Tibial artery (tissue), 4 donors: ENCODE data around the gene CDH4.

Experiments
- DNase-seq, 2 donors: peaks; one replicate each; pipeline ENCODE4 v3.0.0-alpha.2; 2019
- H3K27ac ChIP-seq, 2 donors: fragments of 200-600 bp; sonication (generic) in 1 of 2; 1 replicate in 1 of 2; 2 replicates in 1 of 2; pipeline ENCODE4 v1.5.1; 2018 to 2019; ENCODE audit warnings: mild to moderate bottlenecking in 1 of 2
- H3K27me3 ChIP-seq, 2 donors: fragments of 200-600 bp; sonication (generic) in 1 of 2; one replicate each; pipeline versions ENCODE4 v1.5.1 to v1.6.0; 2016 to 2019
- H3K36me3 ChIP-seq, 3 donors: fragments of 200-600 bp; sonication (generic) in 2 of 3; one replicate each; pipeline ENCODE4 v1.5.1; 2016 to 2019; ENCODE audit warnings: mild to moderate bottlenecking in 2 of 3
- H3K4me1 ChIP-seq, 4 donors: fragments of 200-600 bp; sonication (generic) in 2 of 4; 1 replicate in 3 of 4; 2 replicates in 1 of 4; pipeline ENCODE4 v1.5.1; 2016 to 2019
- H3K4me3 ChIP-seq, 2 donors: fragments of 200-600 bp; sonication (generic) in 1 of 2; 1 replicate in 1 of 2; 2 replicates in 1 of 2; pipeline ENCODE4 v1.5.1; 2018 to 2019; ENCODE audit warnings: mild to moderate bottlenecking in 2 of 2
- H3K9me3 ChIP-seq, 3 donors: fragments of 200-600 bp; sonication (generic) in 1 of 3; one replicate each; pipeline ENCODE4 v1.5.1; 2016 to 2019
- CTCF ChIP-seq, 2 experiments: fragments of 200-600 bp in 1 of 2; fragments of 450-650 bp in 1 of 2; IDR thresholded peaks; one replicate each; pipeline ENCODE4 v1.5.1; 2017 to 2019; ENCODE audit warnings: antibody characterized with exemption in 2 of 2, mild to moderate bottlenecking in 1 of 2, moderate library complexity in 1 of 2
- intact Hi-C: fragments of 100-400 bp; cut with DNase I; formaldehyde crosslinking; loops from one replicate; pipeline ENCODE4 v1.15.0; 2023; ENCODE audit warnings: low total_unique reads

The CDH4 gene

DNA sequence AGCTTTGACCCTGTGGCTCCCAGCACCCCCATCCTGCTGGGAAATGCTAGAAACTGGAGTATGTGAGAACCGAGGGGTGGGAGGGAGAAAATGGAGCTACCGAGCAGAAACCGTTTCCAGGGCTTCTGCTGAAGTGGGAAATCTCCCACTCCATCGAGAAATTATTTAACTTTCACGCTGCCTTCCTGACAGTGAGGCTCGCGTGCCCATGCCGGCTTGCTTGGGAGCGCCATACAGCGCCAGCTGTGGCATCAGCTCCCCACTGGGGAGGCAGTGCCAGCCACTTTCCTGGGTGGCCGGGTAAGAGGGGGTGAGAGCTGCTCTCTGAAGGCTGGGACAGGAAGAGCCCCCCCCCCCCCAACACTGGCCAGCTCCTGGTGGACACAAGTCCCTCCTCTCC is 544.7 kb downstream of the CDH4 start:
- Histone ChIP-seq H3K36me3 (no peaks in the 10 kb centered on the region), H3K27ac (no peak overlapping the region), H3K9me3 (no peaks in the 10 kb centered on the region), H3K27me3 (peaks cover 0 to 59% of the 10 kb centered on the region in 2 donors), H3K4me3 (no peak overlapping the region), H3K4me1 (no peaks in the 10 kb centered on the region)
- no peak for DNase-seq
- TF ChIP-seq CTCF (IDR thresholded peaks at IDR 0.05) = no peak
- intact Hi-C loops = no loop called here

DNA sequence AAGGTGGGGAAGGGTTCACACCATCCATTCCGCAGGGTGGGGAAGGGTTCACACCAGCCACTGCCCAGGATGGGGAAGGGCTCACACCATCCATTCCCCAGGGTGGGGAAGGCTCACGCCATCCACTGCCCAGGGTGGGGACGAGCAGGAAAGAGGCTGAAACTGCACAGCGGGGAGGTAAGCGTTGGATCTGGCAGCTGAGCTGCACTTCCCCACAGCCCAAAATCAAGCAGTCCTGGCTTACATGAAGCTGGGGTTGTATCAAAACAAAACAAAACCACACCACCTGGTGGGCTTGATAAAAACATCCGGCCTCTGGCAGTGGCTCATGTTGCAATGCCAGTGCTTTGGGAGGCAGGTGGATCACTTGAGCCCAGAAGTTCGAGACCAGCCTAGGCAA is 545.1 kb downstream of the CDH4 start:
- H3K4me3 ChIP-seq = no peak overlapping the region
- peaks cover 0 to 59% of the 10 kb centered on the region in 2 donors for H3K27me3 ChIP-seq
- TF ChIP-seq CTCF (IDR thresholded peaks at IDR 0.05) = no peak
- H3K27ac ChIP-seq = no peak overlapping the region
- H3K4me1 ChIP-seq = no peaks in the 10 kb centered on the region
- no peak for DNase-seq
- no peaks in the 10 kb centered on the region for H3K9me3 ChIP-seq
- no peaks in the 10 kb centered on the region for H3K36me3 ChIP-seq
- intact Hi-C loops = no loop called here

- no peak for TF ChIP-seq CTCF (IDR thresholded peaks at IDR 0.05)
- Histone ChIP-seq H3K4me1 (peaks cover 0 to 5% (median 2%) of the 10 kb centered on the region in 4 donors), H3K9me3 (no peaks in the 10 kb centered on the region), H3K27me3 (peaks cover 0 to 64% of the 10 kb centered on the region in 2 donors), H3K27ac (no peak overlapping the region), H3K36me3 (no peaks in the 10 kb centered on the region), H3K4me3 (no peak overlapping the region)
- intact Hi-C loops = no loop called here
- no peak for DNase-seq
These were observed 545.9 kb downstream of the CDH4 start for GRCh38 chr20:61797971-61798411.

- intact Hi-C loops = no loop called here
- Histone ChIP-seq H3K36me3 (no peaks in the 10 kb centered on the region), H3K4me3 (no peak overlapping the region), H3K4me1 (peaks cover 0 to 11% (median 5%) of the 10 kb centered on the region in 4 donors), H3K27me3 (peaks cover 0 to 64% of the 10 kb centered on the region in 2 donors), H3K9me3 (no peaks in the 10 kb centered on the region), H3K27ac (no peak overlapping the region)
- no peak for TF ChIP-seq CTCF (IDR thresholded peaks at IDR 0.05)
- DNase-seq = no peak
These were observed 546.6 kb downstream of the CDH4 start for GRCh38 chr20:61798632-61799031.

- intact Hi-C loops = no loop called here
These were observed 547.4 kb downstream of the CDH4 start for GRCh38 chr20:61799394-61799923.

More at GRCh38 chr20:61799394-61799923, 547.4 kb downstream of the CDH4 start:
- TF ChIP-seq CTCF (IDR thresholded peaks at IDR 0.05) = no peak
- Histone ChIP-seq H3K27ac (no peak overlapping the region), H3K9me3 (no peaks in the 10 kb centered on the region), H3K27me3 (peaks cover 0 to 70% of the 10 kb centered on the region in 2 donors), H3K4me3 (no peak overlapping the region), H3K36me3 (no peaks in the 10 kb centered on the region), H3K4me1 (peaks cover 0 to 18% (median 10%) of the 10 kb centered on the region in 4 donors)
- no peak for DNase-seq
